Hematopoietic multipotent progenitor cell treated with erythropoietin and hydrocortisone succinate and interleukin-3 and kit ligand, for 15 days (in vitro differentiated cells): ENCODE measurements around the gene APBA2.
A peak's percentile ranks its signal among the peaks of the same experiment; 100 is the strongest.

ENCODE experiments used
- DNase-seq: peaks from one replicate; pipeline ENCODE4 v3.0.0-alpha.2; 2015; ENCODE audit warnings: low spot score

The APBA2 gene

GRCh38 chr15:28957606-28958498, 72.1 kb downstream of the APBA2 start:
- no peak for DNase-seq

DNA sequence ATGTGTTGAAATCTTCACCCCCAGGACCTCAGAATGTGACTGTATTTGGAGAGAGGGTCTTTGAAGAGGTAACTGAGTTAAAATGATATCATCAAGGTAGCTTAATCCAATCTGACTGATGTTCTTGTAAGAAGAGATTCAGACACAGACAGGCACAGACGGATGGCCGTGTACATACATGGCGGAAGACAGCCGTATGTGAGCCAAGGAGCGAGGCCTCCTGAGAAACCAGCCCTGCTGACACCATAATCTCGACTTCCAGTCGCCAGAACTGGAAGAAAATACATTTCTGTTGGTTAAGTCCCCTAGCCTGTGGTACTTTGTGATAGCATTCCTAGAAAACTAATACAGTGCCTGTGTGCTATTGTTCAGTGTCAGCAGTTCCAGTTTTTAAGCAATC, 73.6 kb downstream of the APBA2 start:
- no peak for DNase-seq

GRCh38 chr15:28960979-28961378, 75.2 kb downstream of the APBA2 start:
- DNase-seq: no peak

GRCh38 chr15:28961391-28961790, 75.6 kb downstream of the APBA2 start:
- no peak for DNase-seq

DNA sequence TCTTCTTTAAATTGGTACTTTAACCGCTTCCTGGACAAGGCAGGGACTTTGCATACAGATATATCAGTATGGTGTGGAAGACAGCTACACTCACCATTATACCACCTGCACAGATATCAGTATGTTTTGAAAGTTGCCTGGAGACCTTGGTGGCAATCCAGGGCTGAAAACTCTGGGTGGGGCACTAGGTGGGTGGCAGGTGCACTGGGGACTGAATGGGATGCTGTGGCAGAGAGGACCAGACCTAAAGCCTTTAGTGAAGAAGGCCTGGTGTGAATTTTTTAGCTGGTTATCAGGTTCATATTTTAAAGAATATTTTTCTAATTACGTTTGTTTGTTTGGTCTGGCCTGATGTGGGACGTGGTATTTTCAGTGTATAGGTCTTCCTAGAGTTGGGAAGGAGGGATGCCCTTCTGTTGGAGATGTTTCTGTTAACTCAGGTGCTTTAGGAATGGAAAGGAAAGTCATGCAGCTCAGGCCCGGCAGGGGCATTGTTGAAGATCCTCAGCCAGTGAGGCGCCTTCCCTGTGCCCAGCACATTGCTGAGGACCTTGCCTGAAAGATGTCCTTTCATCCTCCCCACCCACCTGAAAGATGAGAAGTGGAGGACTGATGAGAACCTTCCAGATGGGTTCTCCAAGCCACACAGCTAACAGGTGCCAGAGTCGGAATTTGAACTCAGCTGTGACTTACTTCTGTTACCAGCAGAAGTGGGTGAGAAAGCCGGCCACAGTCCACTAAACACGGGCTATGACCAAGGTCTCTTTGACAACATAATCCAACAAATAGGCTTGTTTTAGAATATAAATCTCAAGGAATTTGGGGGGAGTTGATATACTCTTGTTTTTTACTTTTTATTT, 77.3 kb downstream of the APBA2 start:
- DNase-seq: no peak

DNA sequence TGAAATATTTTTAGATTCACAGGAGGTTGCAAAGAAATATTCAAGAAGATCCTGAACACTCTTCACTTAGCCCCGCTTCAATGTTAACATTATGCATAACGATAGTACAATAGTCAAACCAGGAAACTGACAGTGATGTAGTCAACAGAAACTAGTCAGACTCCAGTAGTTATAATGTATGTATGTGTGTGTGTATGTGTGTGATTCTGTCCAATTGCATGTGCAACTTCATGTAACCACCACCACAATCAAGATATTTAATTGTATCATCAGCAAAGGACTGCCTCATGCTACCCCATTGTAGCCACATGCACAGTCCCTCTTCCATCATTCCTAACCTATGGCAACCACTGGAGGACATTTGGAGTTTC, 77.9 kb downstream of the APBA2 start:
- DNase-seq: no peak

- no peak for DNase-seq
Observed at GRCh38 chr15:28964098-28964497, 78.3 kb downstream of the APBA2 start.

DNA sequence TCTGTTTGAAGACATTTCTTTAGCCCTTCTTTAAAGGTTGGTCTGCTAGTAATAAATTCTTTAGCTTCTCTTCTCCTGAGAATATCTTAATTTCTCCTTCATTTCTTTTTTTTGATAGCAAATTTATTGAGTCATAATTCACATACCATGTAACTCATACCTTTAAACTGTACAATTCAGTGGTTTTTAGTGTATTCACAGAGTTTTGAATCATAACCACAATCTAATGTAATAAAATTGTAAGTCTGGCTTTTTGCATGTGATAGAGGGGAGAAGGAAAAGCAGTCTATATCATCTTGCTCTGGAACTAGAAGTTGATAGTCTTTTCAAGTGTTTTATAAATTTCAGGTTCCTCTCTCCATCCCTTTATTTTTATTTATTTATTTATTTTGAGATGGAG, 81.3 kb downstream of the APBA2 start:
- no peak for DNase-seq

- no peak for DNase-seq
Observed at GRCh38 chr15:28967990-28968389, 82.2 kb downstream of the APBA2 start.

DNA sequence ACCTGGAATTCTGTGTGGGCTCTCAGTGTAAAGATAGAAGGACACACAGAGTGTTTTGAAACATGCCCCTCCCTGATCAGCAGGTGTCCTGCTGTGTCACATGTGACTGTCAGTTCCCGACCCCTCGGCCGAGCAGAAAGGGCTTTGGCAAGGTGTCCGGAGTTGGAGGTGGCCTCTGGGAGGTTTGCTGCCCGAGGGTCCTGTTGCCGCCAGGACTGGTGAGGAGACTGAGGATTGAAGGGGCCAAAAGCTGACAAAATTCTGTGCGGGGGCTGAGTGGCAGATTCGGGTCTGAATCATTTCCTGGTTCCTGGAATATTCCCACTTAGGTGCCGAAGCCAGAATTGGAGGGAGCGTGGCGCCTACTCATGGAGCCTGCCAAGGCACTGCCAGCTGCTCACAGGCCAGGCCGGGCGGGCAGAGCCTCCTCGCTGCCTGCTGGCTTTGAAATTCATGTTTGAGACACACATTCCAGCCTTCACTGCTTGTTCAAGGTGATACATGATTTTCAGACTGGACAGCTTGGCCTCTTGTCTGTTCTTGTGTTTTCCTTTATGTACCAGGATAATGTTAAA, 83.8 kb downstream of the APBA2 start:
- DNase-seq: no peak

GRCh38 chr15:28974142-28974541, 88.4 kb downstream of the APBA2 start:
- no peak for DNase-seq

GRCh38 chr15:28975766-28976179, 90.0 kb downstream of the APBA2 start:
- peak; percentile 63 for DNase-seq

GRCh38 chr15:28977377-28978010, 91.7 kb downstream of the APBA2 start:
- no peak for DNase-seq

DNA sequence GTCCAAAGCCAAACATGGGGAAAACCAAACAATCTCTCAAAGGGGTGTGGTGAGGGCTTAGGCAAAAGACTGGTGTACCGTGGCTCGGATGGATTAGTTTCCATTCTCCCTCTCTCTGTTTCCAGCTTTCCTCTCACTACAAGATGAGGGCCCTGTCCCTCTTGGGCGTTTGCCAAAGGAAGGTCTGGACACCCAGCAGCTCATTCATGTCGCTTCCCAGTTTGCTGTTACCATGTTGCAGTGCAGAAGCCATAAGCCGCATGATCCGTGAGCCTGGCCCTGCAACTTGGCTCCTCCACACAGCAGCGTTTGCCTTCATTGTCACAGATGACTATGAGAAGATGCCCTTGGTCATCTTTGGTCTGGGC, 92.2 kb downstream of the APBA2 start:
- DNase-seq: no peak

DNA sequence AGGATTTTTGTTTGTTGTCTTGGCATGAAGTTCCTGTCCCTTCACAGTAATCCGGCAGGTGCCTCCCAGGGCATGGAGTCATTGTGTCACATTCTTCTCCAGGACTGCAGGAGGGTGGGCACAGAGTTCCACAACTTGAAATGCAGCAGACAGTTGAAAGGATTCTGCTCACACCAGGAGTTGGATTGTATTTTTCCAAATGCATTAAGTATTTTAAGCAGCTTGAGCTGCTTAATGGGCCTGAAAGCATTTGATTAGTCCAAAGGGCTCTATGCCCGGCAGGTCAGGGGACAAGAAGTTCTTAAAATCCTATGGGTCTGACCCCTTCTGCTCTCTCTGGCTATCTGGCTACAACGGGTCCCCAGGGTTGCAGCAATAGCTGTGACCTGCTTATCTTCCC, 92.9 kb downstream of the APBA2 start:
- DNase-seq: no peak

DNA sequence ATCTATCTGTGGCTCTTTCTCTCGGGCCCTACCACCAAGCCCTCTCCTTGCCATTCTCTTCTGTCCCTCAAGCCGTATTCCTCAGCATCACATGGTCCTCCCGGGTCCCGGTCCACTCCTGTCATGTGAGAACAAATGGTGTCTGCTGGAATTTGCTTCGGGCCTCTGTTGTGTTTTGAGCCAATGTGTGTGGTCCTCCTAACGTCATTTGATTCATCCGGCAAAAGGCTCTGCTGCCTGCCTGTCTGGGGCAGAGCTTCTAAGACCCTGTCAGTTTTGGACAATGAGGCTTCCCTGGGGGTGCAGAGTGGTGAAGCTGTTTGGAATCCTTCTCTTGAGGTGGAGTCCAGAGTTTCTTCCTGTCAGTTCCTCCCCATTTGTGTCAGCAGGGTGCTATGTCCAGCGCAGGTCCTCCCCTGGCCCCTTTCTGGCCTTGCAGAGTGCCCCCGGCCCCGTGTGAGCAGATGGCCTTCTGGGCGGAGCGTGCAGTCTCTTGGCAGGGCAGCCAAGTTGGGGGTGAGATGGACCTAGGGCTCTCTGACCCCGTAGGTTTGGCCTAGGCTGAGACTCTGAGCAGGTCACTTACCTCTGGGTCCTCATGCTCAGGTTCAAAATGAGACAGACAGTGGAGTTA, 93.6 kb downstream of the APBA2 start:
- no peak for DNase-seq

DNA sequence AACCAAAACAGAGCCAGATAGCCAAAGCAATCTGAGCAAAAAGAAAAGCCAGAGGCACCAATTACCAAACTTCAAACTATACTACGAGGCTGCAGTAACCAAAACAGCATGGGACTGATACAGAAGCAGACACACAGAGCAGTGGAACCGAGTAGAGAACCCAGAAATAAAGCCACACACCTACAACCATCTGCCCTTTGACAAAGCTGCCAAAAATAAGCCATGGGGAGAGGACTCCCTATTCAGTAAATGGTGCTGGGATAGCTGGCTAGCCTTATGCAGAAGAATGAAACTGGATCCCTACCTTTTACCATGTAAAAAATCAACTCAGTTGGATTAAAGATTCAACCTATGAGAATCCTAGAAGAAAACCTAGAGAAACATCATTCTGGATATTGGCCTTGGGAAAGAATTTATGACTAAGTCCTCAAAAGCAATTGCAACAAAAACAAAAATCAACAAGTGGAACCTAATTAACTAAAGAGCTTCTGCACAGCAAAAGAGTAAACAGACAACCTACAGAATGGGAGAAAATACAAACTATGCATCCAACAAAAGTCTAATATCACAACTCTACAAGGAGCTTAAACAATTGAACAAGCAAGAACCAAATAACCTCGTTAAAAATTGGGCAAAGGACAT, 95.1 kb downstream of the APBA2 start:
- DNase-seq: no peak

- DNase-seq: no peak
Observed at GRCh38 chr15:28981351-28981720, 95.6 kb downstream of the APBA2 start.

GRCh38 chr15:28981921-28982320, 96.1 kb downstream of the APBA2 start:
- DNase-seq: no peak

DNA sequence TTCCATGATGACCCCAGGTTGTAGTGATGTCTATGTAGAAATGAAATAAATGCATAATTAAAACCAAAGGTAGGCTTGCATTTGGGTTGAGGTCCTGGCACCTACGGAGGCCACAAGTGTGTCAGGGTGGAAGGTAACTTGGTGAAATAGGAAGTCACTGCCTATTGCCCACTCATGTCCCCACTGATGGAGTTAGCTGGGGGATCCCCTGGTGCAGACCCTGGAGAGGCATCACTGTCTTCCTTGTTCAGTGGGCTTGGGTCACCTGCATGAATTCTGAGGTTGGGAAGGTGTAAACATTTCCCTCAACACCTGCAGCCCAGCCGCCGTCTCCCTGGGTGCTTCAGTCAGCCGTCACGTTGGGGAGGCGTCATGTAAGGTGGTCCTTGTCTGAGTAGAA, 97.1 kb downstream of the APBA2 start:
- DNase-seq: no peak
